ENCODE data around the gene UGCG.

The UGCG gene

DNA sequence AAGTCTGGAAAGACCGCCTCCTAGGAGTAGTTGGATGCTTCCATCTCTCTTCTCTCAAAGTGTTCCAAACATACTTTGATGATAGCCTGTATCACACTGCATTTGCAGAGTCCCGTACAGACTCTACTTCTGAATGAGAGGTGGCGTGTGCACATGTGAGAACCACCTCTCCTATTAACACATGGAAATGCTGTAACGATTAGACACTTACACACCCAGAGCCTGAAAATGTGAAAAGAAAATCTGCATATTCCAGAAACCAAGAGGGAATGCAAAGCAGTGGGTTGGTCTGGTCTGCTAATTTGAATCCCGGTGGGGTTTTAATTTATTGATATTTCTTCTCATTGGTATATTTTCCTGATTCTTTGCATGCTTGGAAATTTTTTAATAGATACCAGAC is 10.5 kb downstream of the UGCG start:
- TF ChIP-seq, protein P1, sequence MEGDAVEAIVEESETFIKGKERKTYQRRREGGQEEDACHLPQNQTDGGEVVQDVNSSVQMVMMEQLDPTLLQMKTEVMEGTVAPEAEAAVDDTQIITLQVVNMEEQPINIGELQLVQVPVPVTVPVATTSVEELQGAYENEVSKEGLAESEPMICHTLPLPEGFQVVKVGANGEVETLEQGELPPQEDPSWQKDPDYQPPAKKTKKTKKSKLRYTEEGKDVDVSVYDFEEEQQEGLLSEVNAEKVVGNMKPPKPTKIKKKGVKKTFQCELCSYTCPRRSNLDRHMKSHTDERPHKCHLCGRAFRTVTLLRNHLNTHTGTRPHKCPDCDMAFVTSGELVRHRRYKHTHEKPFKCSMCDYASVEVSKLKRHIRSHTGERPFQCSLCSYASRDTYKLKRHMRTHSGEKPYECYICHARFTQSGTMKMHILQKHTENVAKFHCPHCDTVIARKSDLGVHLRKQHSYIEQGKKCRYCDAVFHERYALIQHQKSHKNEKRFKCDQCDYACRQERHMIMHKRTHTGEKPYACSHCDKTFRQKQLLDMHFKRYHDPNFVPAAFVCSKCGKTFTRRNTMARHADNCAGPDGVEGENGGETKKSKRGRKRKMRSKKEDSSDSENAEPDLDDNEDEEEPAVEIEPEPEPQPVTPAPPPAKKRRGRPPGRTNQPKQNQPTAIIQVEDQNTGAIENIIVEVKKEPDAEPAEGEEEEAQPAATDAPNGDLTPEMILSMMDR (IDR thresholded peaks at IDR 0.05) = no peak

DNA sequence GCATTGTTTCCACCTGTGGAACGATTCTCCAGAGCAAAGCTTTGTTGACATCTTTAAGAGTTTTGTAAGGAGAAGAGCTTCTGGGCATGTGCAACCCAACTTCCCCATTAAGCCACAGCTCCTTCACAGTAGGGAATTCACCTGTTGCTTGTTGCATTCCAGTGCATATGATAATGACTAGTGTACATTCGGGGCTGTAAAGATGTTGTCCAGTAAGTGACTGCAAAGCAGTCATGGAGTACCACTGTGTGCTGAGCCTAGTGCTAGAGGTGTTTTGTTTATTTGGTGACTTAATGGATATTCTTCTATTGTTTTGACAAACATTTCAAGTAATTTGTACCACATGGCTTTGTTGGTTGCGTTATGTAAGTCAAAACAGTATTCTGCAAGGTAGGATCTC is 12.8 kb downstream of the UGCG start:
- TF ChIP-seq, protein P1 (IDR thresholded peaks at IDR 0.05) = no peak

DNA sequence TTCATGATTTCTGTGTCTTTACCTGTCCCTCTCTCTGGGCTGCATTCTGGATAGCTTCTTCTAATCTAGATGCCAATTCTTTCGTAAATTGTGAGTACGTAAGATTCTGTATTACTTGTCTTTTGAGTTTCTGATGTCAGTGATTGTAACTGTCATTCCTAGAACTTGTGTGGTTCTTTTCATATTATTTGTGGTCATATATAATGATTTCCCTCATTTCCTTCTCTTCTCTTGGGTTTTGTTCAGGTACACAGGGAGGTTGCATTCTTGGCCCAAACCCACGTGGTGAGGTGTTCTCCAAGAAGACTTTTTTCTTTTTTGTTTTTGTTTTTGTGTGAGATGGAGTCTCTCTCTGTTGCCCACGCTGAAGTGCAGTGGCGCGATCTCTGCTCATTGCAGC is 13.8 kb downstream of the UGCG start:
- TF ChIP-seq, protein P1 (IDR thresholded peaks at IDR 0.05) = no peak

DNA sequence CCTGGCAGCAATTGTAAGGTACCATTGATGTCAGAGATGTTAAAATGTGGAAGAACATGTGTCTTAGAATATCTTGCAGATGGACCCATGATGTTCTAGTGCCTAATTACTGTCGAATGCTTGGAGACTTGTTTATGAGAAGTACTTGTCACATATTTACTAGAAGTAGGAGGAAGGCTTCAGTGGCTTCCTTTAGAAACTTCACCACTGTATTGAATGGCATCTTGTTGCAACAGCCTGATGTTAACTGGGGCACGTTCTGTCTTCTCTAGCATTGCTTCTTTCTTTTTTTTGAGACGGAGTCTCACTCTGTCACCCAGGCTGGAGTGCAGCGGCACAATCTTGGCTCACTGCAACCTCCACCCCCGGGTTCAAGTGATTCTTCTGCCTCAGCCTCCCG is 16.5 kb downstream of the UGCG start:
- TF ChIP-seq, protein P1 (IDR thresholded peaks at IDR 0.05) = no peak

DNA sequence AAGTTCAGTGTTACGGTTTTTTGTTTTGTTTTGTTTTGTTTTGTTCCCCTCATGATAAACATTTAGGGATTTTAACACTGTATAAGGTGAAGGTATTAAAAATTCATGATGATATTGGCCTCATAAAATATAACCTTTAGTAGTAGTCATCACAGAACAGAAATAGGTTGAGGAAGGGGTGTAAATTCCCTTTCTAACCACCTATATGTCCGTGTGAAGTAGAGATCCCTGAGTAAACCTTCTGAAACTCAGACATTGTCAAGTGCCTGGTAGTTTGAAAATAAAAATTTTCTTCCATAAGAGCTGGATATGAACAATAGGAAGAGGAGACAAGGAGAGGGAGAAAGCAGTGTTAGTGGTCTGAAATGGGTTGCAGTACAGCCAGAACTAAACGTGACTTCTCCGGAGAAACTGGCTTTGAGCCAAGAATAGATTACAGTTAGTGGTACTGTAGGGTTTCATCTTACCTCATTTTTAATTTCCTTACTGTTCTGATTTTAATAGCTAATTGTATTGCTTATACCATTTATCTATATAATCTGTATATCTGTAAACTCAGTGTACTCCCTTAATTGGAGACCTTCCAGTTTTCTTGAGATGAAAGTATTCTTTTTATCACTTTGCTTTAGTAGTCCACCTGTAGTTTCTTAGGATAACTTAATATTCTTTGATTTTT is 18.3 kb downstream of the UGCG start:
- TF ChIP-seq, protein P1 (IDR thresholded peaks at IDR 0.05) = no peak

DNA sequence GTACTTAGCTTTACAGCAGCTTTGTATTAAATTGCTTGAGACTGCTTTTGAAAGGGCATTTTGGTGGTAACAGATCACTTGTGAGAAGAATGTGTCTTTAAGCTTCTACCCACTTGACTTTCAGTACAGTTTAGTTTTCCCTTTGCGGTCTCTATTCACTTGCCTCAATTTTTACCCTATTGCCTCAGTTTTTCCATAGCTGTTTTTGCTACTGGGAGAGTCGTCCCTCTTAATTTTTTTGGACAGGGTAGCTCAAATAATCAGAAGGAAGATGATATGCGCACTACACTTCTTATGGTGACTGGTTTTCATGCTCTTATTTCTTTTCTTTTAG is 18.8 kb downstream of the UGCG start:
- TF ChIP-seq, protein P1 (IDR thresholded peaks at IDR 0.05) = no peak

DNA sequence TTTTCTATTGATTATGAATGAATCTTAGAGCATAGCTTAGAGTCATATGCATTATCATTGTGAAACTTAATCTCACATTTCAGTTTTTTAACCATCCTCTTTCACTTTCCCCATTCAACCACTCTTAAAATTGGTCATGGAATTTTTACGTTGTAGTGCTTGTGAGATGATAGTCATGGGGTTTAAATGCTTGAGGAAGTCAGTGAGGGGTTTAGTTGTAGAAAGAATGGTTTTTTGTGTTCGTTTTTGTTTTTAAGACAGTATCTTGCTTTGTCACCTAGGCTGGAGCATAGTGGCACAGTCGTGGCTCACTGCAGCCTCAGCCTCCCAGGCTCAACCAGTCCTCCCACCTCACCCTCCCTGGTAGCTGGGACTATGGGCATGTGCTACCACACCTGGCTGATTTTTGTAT is 19.6 kb downstream of the UGCG start:
- TF ChIP-seq, protein P1 (IDR thresholded peaks at IDR 0.05) = no peak

DNA sequence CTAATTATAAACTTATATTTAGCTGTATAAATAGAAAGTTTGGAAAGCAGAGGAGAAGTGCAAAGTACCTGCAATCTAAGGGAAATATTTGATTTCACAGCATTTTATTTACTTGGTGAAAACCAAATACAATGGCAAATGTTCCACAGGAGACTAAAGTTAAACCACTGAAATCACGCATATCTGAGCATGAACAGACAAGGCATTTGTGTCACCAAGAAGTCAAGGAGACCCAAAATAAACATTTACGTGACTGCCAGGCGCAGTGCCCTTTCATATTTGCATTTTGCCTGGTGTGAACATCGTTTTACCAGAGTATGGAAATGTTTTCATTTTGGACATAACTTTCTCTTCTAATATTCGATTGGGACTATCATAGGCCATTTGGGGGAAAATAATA is 20.6 kb downstream of the UGCG start:
- TF ChIP-seq, protein P1 (IDR thresholded peaks at IDR 0.05) = no peak
